Measurements from ENCODE around the gene MAGI2.

DNA sequence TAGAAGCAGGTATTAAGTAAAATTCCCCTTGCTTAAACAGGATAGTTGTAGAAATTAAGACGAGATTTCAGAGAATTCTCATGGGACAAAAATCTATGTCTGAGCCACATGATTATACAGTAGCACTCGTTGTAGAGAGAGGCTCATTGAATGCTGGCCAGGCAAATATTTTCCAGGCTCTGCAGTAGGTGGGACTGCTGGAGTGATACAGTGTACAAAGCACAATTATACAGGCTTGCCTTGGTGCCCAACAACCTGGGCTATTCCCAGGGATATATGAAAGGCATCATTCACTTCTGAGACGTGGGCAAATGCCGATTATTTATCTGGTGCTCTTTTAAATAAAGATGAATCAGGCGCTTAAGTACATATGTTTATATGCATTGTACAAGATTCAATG, 1274.3 kb downstream of the MAGI2 start:
- TF ChIP-seq, protein P1, sequence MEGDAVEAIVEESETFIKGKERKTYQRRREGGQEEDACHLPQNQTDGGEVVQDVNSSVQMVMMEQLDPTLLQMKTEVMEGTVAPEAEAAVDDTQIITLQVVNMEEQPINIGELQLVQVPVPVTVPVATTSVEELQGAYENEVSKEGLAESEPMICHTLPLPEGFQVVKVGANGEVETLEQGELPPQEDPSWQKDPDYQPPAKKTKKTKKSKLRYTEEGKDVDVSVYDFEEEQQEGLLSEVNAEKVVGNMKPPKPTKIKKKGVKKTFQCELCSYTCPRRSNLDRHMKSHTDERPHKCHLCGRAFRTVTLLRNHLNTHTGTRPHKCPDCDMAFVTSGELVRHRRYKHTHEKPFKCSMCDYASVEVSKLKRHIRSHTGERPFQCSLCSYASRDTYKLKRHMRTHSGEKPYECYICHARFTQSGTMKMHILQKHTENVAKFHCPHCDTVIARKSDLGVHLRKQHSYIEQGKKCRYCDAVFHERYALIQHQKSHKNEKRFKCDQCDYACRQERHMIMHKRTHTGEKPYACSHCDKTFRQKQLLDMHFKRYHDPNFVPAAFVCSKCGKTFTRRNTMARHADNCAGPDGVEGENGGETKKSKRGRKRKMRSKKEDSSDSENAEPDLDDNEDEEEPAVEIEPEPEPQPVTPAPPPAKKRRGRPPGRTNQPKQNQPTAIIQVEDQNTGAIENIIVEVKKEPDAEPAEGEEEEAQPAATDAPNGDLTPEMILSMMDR (conservative IDR thresholded peaks at IDR 0.05; ENCODE audit: low read length), result no peak
- TF ChIP-seq EZH2phosphoT487 (IDR thresholded peaks at IDR 0.05; ENCODE audit: borderline replicate concordance, low read depth, low read length), result no peak
